K562 (cell line): ENCODE measurements around the gene HNRNPU. TPM values are rescaled to one million over a fixed set of nuclear protein-coding genes. Genes with fewer than 3 reads are reported as not detected.
A peak's percentile ranks its signal among the peaks of the same experiment; 100 is the strongest.

Experiments
- CHCHD3 ChIP-seq: fragments of 250-450 bp; sonication (Bioruptor Pico); IDR thresholded peaks from 2 replicates; pipeline ENCODE4 v2.1.2; 2022; ENCODE audit warnings: mild to moderate bottlenecking
- GTF2E2 ChIP-seq: fragments of 200-800 bp; sonication (Bioruptor generic); IDR thresholded peaks from 2 replicates; pipeline ENCODE4 v1.6.1; 2016; ENCODE audit warnings: missing genetic modification characterization, missing compliant biosample characterization
- HDAC6 ChIP-seq: IDR thresholded peaks from 2 replicates; pipeline ENCODE4 v1.6.1; 2012; ENCODE audit warnings: low read depth, mild to moderate bottlenecking, control low read depth, inconsistent platforms, low read length, moderate library complexity
- NBN ChIP-seq: fragments of 450-650 bp; IDR thresholded peaks from 2 replicates; pipeline ENCODE4 v1.6.1; 2016; ENCODE audit warnings: low read depth, mild to moderate bottlenecking
- NR2F6 ChIP-seq: fragments of 450-650 bp; formaldehyde crosslinking; IDR thresholded peaks from 2 replicates; pipeline ENCODE4 v1.4.0; 2020; ENCODE audit warnings: mild to moderate bottlenecking
- SPI1 ChIP-seq: IDR thresholded peaks from 2 replicates; pipeline ENCODE4 v1.6.1; 2011; ENCODE audit warnings: low read depth, low read length, control low read depth, borderline replicate concordance
- SRSF9 ChIP-seq: fragments of 200-400 bp; formaldehyde crosslinking; IDR thresholded peaks from 2 replicates; pipeline ENCODE4 v1.6.1; 2017; ENCODE audit warnings: low read depth, low read length, borderline replicate concordance
- STAT5B ChIP-seq: fragments of 250-450 bp; sonication (Bioruptor Pico); IDR thresholded peaks from 2 replicates; pipeline ENCODE4 v1.8.0; 2021; ENCODE audit warnings: mild to moderate bottlenecking, inconsistent platforms
- ZKSCAN1 ChIP-seq: fragments of 150-350 bp; IDR thresholded peaks from 2 replicates; pipeline ENCODE4 v1.6.1; 2016; ENCODE audit warnings: low read depth, low read length
- ZNF24 ChIP-seq: fragments of 450-650 bp; IDR thresholded peaks from 2 replicates; pipeline ENCODE4 v1.6.1; 2016
- ZNF589 ChIP-seq: fragments of 200-800 bp; sonication (Bioruptor generic); IDR thresholded peaks from 2 replicates; pipeline ENCODE4 v1.6.1; 2016; ENCODE audit warnings: low read depth, missing genetic modification characterization, missing compliant biosample characterization
- polyA plus RNA-seq, 8 experiments: library from polyadenylated mRNA; depleted of rRNA in 4 of 8; stranded (reverse) in 5 of 8; unstranded in 3 of 8; fragments of >200 nt; fragmentation: Nextera tagmentation in 2 of 8; fragmentation: Illumina TruSeq in 1 of 8; extraction: Ambion mirVana in 2 of 8; extraction: Trizol in 1 of 8; gene quantifications; 2 replicates each; pipeline versions ENCODE4 v1.2.1 to v1.2.3, GENCODE V29; 2011 to 2014; ENCODE audit warnings: inconsistent platforms in 1 of 8, missing spikeins in 1 of 8
- total RNA-seq, 7 experiments: library from RNA; depleted of rRNA in 6 of 7; stranded (reverse); fragments of >200 nt in 6 of 7; fragmentation: Illumina TruSeq in 2 of 7; extraction: Trizol in 2 of 7; gene quantifications; 2 replicates each; pipeline versions ENCODE4 v1.2.1 to v1.2.3, GENCODE V29; 2011 to 2021; ENCODE audit warnings: low replicate concordance in 1 of 7
- TF ChIP-seq, protein P1 (sequence below): fragments of 450-650 bp; IDR thresholded peaks from 2 replicates; pipeline ENCODE4 v1.6.1; 2016; ENCODE audit warnings: low read depth, mild to moderate bottlenecking, moderate library complexity
- TF ChIP-seq, protein P2 (sequence below): sonication (generic); formaldehyde crosslinking; IDR thresholded peaks from 2 replicates; pipeline ENCODE4 v1.8.0; 2022; ENCODE audit warnings: mild to moderate bottlenecking, missing genetic modification reagents, borderline replicate concordance
- TF ChIP-seq, protein P3 (sequence below): sonication (generic); formaldehyde crosslinking; IDR thresholded peaks from 2 replicates; pipeline ENCODE4 v1.8.1; 2023; ENCODE audit warnings: mild to moderate bottlenecking, missing genetic modification reagents
- TF ChIP-seq, protein P4 (sequence below): sonication (generic); formaldehyde crosslinking; IDR thresholded peaks from 2 replicates; pipeline ENCODE4 v1.8.1; 2022; ENCODE audit warnings: missing genetic modification reagents
- TF ChIP-seq, protein P5 (sequence below), 2 experiments: fragments of 450-650 bp in 1 of 2; sonication (generic) in 1 of 2; formaldehyde crosslinking; conservative IDR thresholded peaks; 2 replicates each; pipeline versions ENCODE4 v1.4.0 to v1.8.1; 2020 to 2022; ENCODE audit warnings: mild to moderate bottlenecking in 1 of 2, missing genetic modification reagents in 1 of 2
- TF ChIP-seq, protein P6 (sequence below), 2 experiments: fragments of 450-650 bp; conservative IDR thresholded peaks; 2 replicates each; pipeline ENCODE4 v1.6.1; 2017; ENCODE audit warnings: mild to moderate bottlenecking in 2 of 2, moderate library complexity in 2 of 2
- TF ChIP-seq, protein P7 (sequence below), 2 experiments: fragments of 250-450 bp in 1 of 2; fragments of 450-650 bp in 1 of 2; sonication (Bioruptor Pico) in 1 of 2; IDR thresholded peaks; 2 replicates each; pipeline versions ENCODE4 v1.6.1 to v1.8.0; 2016 to 2021; ENCODE audit warnings: mild to moderate bottlenecking in 2 of 2, moderate library complexity in 2 of 2, missing compliant biosample characterization in 1 of 2, missing genetic modification characterization in 1 of 2

HNRNPU gene
- total and polyA plus RNA-seq, 9 of the 15 experiments (the other 6 are each of a cell fraction or from before 2014, with no cell fraction given) = 159 to 777 (median 577) TPM

DNA sequence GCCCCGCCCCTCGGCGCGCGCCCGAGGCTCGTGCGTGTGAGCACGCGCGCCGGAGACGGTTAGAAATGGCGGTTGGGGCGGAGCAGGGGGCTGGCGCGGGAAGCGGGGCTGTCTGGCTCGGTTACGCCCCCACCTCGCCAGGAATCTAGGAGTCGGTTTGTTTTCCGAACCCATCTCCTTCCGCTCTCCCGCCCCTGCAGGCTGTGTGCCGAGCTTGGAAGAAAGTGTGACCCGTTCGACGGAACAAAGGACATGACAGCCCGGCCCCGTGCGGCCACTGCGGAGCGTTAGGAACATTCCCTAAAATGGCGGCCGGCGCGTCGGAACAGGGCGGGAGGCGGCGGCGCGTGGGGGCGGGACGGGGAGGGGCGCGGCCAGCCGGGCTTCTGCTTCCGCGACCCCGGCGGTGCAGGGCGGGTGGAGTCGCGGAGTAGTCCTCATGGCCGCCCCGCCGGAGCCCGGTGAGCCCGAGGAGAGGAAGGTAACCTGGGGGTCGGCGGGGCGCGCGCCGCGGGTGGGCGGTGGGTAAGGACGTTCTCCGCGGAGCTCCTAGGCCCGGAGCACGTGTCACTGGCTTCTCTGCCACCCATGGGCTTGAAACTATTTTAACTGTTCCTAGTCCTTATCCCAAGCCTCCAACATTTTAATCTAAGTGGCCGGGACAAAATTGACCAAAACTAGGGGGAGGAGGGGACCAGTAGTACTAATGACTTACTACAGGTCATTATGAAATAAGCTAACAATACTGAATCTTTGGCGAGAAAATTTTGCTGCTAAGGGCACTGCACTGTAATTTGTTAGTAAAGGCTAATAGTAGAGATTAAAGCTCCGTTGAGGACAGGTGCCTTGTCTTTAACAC is 28.8 kb downstream of the HNRNPU start, which contains the start of gene COX20 (continued):
- TF ChIP-seq, protein P1, sequence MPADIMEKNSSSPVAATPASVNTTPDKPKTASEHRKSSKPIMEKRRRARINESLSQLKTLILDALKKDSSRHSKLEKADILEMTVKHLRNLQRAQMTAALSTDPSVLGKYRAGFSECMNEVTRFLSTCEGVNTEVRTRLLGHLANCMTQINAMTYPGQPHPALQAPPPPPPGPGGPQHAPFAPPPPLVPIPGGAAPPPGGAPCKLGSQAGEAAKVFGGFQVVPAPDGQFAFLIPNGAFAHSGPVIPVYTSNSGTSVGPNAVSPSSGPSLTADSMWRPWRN = peak; percentile 42; the same call in 1 of the 2 replicates
- TF ChIP-seq GTF2E2 = 0 out of 2 replicates have a peak, but pooled peaks have one; percentile 15
- TF ChIP-seq SRSF9 = no peak
- TF ChIP-seq STAT5B (CRISPR knock-in tag) = no peak
- TF ChIP-seq NR2F6 (CRISPR knock-in tag) = peak; percentile 58; the same call in 1 of the 2 replicates
- TF ChIP-seq SPI1 = no peak
- TF ChIP-seq CHCHD3 (CRISPR knock-in tag) = peak; percentile 57; the same call in 1 of the 2 replicates
- TF ChIP-seq, protein P2, sequence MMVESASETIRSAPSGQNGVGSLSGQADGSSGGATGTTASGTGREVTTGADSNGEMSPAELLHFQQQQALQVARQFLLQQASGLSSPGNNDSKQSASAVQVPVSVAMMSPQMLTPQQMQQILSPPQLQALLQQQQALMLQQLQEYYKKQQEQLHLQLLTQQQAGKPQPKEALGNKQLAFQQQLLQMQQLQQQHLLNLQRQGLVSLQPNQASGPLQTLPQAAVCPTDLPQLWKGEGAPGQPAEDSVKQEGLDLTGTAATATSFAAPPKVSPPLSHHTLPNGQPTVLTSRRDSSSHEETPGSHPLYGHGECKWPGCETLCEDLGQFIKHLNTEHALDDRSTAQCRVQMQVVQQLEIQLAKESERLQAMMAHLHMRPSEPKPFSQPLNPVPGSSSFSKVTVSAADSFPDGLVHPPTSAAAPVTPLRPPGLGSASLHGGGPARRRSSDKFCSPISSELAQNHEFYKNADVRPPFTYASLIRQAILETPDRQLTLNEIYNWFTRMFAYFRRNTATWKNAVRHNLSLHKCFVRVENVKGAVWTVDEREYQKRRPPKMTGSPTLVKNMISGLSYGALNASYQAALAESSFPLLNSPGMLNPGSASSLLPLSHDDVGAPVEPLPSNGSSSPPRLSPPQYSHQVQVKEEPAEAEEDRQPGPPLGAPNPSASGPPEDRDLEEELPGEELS (CRISPR knock-in tag) = no peak; the same call in 1 of the 2 replicates
- TF ChIP-seq, protein P3, sequence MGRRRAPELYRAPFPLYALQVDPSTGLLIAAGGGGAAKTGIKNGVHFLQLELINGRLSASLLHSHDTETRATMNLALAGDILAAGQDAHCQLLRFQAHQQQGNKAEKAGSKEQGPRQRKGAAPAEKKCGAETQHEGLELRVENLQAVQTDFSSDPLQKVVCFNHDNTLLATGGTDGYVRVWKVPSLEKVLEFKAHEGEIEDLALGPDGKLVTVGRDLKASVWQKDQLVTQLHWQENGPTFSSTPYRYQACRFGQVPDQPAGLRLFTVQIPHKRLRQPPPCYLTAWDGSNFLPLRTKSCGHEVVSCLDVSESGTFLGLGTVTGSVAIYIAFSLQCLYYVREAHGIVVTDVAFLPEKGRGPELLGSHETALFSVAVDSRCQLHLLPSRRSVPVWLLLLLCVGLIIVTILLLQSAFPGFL (CRISPR knock-in tag) = no peak
- TF ChIP-seq, protein P4, sequence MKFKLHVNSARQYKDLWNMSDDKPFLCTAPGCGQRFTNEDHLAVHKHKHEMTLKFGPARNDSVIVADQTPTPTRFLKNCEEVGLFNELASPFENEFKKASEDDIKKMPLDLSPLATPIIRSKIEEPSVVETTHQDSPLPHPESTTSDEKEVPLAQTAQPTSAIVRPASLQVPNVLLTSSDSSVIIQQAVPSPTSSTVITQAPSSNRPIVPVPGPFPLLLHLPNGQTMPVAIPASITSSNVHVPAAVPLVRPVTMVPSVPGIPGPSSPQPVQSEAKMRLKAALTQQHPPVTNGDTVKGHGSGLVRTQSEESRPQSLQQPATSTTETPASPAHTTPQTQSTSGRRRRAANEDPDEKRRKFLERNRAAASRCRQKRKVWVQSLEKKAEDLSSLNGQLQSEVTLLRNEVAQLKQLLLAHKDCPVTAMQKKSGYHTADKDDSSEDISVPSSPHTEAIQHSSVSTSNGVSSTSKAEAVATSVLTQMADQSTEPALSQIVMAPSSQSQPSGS = no peak
- TF ChIP-seq, protein P5, sequence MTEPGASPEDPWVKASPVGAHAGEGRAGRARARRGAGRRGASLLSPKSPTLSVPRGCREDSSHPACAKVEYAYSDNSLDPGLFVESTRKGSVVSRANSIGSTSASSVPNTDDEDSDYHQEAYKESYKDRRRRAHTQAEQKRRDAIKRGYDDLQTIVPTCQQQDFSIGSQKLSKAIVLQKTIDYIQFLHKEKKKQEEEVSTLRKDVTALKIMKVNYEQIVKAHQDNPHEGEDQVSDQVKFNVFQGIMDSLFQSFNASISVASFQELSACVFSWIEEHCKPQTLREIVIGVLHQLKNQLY (CRISPR knock-in tag; conservative IDR thresholded peaks at IDR 0.05) = no peak
- no peak; the same call in 1 of the 2 replicates for TF ChIP-seq ZKSCAN1
- TF ChIP-seq ZNF589 (CRISPR knock-in tag) = peak; percentile 92
- TF ChIP-seq HDAC6 = no peak
- no peak for TF ChIP-seq ZNF24
- no peak; the same call in 1 of the 2 replicates for TF ChIP-seq NBN
- TF ChIP-seq, protein P6, sequence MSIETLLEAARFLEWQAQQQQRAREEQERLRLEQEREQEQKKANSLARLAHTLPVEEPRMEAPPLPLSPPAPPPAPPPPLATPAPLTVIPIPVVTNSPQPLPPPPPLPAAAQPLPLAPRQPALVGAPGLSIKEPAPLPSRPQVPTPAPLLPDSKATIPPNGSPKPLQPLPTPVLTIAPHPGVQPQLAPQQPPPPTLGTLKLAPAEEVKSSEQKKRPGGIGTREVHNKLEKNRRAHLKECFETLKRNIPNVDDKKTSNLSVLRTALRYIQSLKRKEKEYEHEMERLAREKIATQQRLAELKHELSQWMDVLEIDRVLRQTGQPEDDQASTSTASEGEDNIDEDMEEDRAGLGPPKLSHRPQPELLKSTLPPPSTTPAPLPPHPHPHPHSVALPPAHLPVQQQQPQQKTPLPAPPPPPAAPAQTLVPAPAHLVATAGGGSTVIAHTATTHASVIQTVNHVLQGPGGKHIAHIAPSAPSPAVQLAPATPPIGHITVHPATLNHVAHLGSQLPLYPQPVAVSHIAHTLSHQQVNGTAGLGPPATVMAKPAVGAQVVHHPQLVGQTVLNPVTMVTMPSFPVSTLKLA (conservative IDR thresholded peaks at IDR 0.05) = peak; percentile 83 to 91
- TF ChIP-seq, protein P7, sequence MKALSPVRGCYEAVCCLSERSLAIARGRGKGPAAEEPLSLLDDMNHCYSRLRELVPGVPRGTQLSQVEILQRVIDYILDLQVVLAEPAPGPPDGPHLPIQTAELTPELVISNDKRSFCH (CRISPR knock-in tag; IDR thresholded peaks at IDR 0.05) = no peak
- TF ChIP-seq, protein P7 (tag; IDR thresholded peaks at IDR 0.05) = no peak
